ENCODE measurements around the gene ALPG. TPM values are rescaled to one million over a fixed set of nuclear protein-coding genes. Genes with fewer than 3 reads are reported as not detected.

The ALPG gene
- total RNA-seq, 6 experiments from 2014 or later, result not detected

- H3K27me3 Mint-ChIP-seq (ENCODE audit: insufficient read depth), result peaks cover 52% of the 10 kb centered on the region
Observed at GRCh38 chr2:232454630-232455029, 48.0 kb downstream of the ALPG start.

DNA sequence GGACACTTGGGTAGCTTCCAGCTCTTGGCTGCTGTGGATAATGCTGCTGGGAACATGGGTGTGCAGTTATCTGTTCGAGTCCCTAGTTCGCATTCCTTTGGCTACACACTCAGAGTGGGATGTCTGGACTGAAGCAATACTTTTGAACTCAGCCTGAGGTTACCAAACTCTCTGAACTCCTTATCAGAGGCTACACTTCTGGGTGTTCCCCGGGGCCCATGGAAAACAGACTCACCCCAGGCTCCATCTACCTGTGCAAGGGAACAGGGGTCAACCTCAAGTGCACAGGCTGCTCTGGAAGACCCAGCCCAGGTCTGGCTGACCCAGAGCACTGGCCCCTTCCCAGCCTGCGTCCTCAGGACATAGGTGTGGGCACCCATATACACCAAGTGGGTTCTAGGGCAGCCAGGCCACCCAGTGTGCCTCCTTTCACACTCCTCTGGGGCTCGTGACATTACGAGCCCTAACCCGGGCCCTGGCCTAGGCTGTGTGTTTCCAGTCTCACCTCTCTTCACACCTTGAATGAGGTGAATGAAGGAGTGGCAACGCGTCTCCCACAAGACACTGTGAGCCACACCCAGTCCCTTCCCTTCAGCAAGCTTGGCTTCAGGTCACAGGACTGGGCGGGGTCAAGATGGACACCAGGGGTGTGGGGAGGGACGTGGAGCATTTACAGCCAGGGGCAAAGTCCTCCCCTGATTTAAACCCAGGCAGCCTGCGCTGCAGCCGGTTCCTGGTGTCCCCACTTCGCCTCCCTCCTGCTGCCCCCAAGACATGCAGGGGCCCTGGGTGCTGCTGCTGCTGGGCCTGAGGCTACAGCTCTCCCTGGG is 49.0 kb downstream of the ALPG start, which contains the start of gene ALPI:
ALPI (plus strand) TSS at position 728 of the 830 bp plus-strand sequence; CDS start at position 775, 47 bp downstream.
- H3K4me3 Mint-ChIP-seq, result no peak within 1 kb of the TSS
- no peaks in the 10 kb centered on the region for H3K9me3 Mint-ChIP-seq
- H3K27me3 Mint-ChIP-seq (ENCODE audit: insufficient read depth), result peaks cover 45% of the 10 kb centered on the region
- DNase-seq, result no peak
- H3K36me3 Mint-ChIP-seq (ENCODE audit: low read depth), result no peaks in the 10 kb centered on the region
- H3K27ac Mint-ChIP-seq, result no peak within 1 kb of the TSS
- 0 out of 2 replicates have a peak, but pooled peaks cover under 1% of the 10 kb centered on the region for H3K4me1 Mint-ChIP-seq (ENCODE audit: low read depth)
- no peak for TF ChIP-seq CTCF (IDR thresholded peaks at IDR 0.05)

More at GRCh38 chr2:232454630-232455029, 48.0 kb downstream of the ALPG start:
- no peaks in the 10 kb centered on the region for H3K36me3 Mint-ChIP-seq (ENCODE audit: low read depth)
- no peak for DNase-seq
- no peaks in the 10 kb centered on the region for H3K4me1 Mint-ChIP-seq (ENCODE audit: low read depth)
- no peak for TF ChIP-seq CTCF (IDR thresholded peaks at IDR 0.05)
- H3K4me3 Mint-ChIP-seq, result no peak overlapping the region
- H3K27ac Mint-ChIP-seq, result no peak overlapping the region
- H3K9me3 Mint-ChIP-seq, result no peaks in the 10 kb centered on the region

DNA sequence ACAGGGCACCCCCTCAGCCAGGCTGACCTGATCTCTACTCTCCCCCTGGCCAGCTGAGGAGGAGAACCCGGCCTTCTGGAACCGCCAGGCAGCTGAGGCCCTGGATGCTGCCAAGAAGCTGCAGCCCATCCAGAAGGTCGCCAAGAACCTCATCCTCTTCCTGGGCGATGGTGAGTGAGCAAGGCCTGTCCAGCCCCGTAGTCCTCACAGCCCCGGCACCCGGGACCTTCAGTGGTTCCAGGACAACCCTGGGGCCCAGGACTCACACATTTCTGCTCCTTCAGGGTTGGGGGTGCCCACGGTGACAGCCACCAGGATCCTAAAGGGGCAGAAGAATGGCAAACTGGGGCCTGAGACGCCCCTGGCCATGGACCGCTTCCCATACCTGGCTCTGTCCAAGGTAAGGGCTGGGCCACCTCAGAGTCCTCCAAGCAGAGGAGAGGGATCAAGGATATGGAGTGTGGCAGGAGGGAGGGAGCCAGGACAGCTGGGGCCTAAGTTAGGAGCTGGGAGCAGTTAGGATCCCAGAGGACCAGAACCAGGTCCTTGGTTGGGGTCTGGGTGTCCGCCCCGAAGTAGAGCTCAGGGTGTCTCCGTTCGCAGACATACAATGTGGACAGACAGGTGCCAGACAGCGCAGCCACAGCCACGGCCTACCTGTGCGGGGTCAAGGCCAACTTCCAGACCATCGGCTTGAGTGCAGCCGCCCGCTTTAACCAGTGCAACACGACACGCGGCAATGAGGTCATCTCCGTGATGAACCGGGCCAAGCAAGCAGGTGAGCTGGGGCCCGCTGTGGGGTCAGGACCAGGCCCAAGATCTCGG is 49.9 kb downstream of the ALPG start:
- TF ChIP-seq CTCF (IDR thresholded peaks at IDR 0.05), result no peak
- Mint-ChIP-seq H3K27ac (no peak overlapping the region), H3K36me3 (ENCODE audit: low read depth) (no peaks in the 10 kb centered on the region), H3K9me3 (no peaks in the 10 kb centered on the region), H3K4me3 (no peak overlapping the region), H3K4me1 (ENCODE audit: low read depth) (0 out of 2 replicates have a peak, but pooled peaks cover 5% of the 10 kb centered on the region), H3K27me3 (ENCODE audit: insufficient read depth) (peaks cover 43% of the 10 kb centered on the region)
- DNase-seq, result no peak

DNA sequence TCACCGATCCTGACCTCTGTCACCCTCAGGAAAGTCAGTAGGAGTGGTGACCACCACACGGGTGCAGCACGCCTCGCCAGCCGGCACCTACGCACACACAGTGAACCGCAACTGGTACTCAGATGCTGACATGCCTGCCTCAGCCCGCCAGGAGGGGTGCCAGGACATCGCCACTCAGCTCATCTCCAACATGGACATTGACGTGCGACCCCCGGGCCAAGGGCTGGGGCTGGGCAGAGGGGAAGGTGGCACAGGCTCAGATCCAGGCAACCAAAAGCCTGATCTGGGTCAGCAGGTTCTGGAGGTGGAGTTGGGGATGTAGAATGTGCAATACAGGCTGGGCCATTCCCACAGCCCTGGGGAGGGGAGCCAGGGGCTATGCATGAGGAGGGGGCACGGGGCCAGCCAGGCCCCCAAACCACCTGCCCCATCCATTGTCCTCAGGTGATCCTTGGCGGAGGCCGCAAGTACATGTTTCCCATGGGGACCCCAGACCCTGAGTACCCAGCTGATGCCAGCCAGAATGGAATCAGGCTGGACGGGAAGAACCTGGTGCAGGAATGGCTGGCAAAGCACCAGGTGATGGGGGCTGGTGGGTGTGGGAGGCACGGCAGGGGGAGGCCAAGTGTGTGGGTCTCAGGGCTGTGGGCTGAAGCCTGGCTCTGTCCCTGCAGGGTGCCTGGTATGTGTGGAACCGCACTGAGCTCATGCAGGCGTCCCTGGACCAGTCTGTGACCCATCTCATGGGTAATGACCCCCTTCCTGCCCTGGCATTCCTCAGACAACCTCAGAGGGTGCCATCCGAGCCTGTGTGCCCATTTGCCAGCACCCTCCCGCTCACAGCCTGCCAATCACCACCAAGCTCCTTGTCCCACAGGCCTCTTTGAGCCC is 50.7 kb downstream of the ALPG start:
- no peak for TF ChIP-seq CTCF (IDR thresholded peaks at IDR 0.05)
- no peaks in the 10 kb centered on the region for H3K36me3 Mint-ChIP-seq (ENCODE audit: low read depth)
- no peak overlapping the region for H3K27ac Mint-ChIP-seq
- H3K4me1 Mint-ChIP-seq (ENCODE audit: low read depth), result peaks cover 6% of the 10 kb centered on the region; the same call in 1 of the 2 replicates
- DNase-seq, result no peak
- H3K9me3 Mint-ChIP-seq, result no peaks in the 10 kb centered on the region
- no peak overlapping the region for H3K4me3 Mint-ChIP-seq
- peaks cover 48% of the 10 kb centered on the region for H3K27me3 Mint-ChIP-seq (ENCODE audit: insufficient read depth)

Data from HFFc6 (cell line).